Activated CD4-positive, alpha-beta T cell treated with anti-CD3 and anti-CD28 coated beads for 36 hours (primary cell): ENCODE data around the gene SASH3. TPM values are rescaled to one million over a fixed set of nuclear protein-coding genes. Genes with fewer than 3 reads are reported as not detected.

Source experiments
- ATAC-seq: fragments of 200-7000 bp; cut with Tn5 transposase; one replicate; pipeline ENCODE4 v1.10.0; 2021; ENCODE audit warnings: mild to moderate bottlenecking, moderate library complexity
- CTCF ChIA-PET: fragments of 350-600 bp; sonication (Branson Sonifier 250); formaldehyde crosslinking; loops from one replicate; lab custom pipeline; 2021; ENCODE audit warnings: antibody characterized with exemption; lab: Charles Lee
- POLR2A ChIA-PET: fragments of 350-600 bp; sonication (Branson Sonifier 250); formaldehyde crosslinking; loops from one replicate; lab custom pipeline; 2021; ENCODE audit warnings: antibody characterized with exemption, inconsistent platforms; lab: Charles Lee
- DNase-seq: peaks from one replicate; pipeline ENCODE4 v3.0.0-alpha.2; 2020
- H3K27ac Mint-ChIP-seq: one replicate; pipeline ENCODE4 v1.8.0; 2021; ENCODE audit warnings: mixed read lengths
- H3K27me3 Mint-ChIP-seq: one replicate; pipeline ENCODE4 v1.8.0; 2021; ENCODE audit warnings: mixed read lengths
- H3K36me3 Mint-ChIP-seq: one replicate; pipeline ENCODE4 v1.8.0; 2021; ENCODE audit warnings: low read depth, mixed read lengths
- H3K4me1 Mint-ChIP-seq: one replicate; pipeline ENCODE4 v1.8.0; 2021; ENCODE audit warnings: mixed read lengths
- H3K4me3 Mint-ChIP-seq: one replicate; pipeline ENCODE4 v1.8.0; 2021; ENCODE audit warnings: mild to moderate bottlenecking, moderate library complexity, mixed read lengths
- H3K9me3 Mint-ChIP-seq: one replicate; pipeline ENCODE4 v1.8.0; 2021; ENCODE audit warnings: low read depth, mixed read lengths
- intact Hi-C, 2 experiments: fragments of 100-400 bp; cut with DNase I in 1 of 2; cut with micrococcal nuclease in 1 of 2; formaldehyde crosslinking; loops; one replicate each; pipeline versions ENCODE4 v1.14.2 to v1.15.1; 2022 to 2024; cut with DNase I, micrococcal nuclease
- total RNA-seq, 2 experiments: library from RNA; stranded (reverse); gene quantifications; one replicate each; pipeline ENCODE4 v1.2.3, GENCODE V29; 2021

The SASH3 gene
- total RNA-seq, 2 experiments from 2014 or later, result 118 to 126 TPM

GRCh38 chrX:129783291-129783713 lies 3.6 kb downstream of the SASH3 start:
- H3K36me3 Mint-ChIP-seq, result peaks cover 73% of the 10 kb centered on the region
- H3K27me3 Mint-ChIP-seq, result no peaks in the 10 kb centered on the region
- peaks cover 54% of the 10 kb centered on the region for H3K4me1 Mint-ChIP-seq
- peak overlapping the region; percentile 91 for H3K27ac Mint-ChIP-seq
- DNase-seq (peak; percentile 51), ATAC-seq (peak; percentile 5)
- H3K4me3 Mint-ChIP-seq, result peak overlapping the region; percentile 79
- ChIA-PET CTCF (interaction anchor here (0.5 to 1.8 kb wide), 7 partner anchors 8 to 124 kb away, joined by 3 to 8 read pairs (median 3); no protein-coding TSS in a partner anchor), POLR2A (interaction anchor here (1.3 kb wide), 1 partner anchor 27 kb away, joined by 4 read pairs; no protein-coding TSS in a partner anchor)
- H3K9me3 Mint-ChIP-seq, result no peaks in the 10 kb centered on the region
- intact Hi-C loops, result loop anchor here (5.0 kb wide), 3 partner anchors 199 to 1119 kb away; partner anchors contain the start of genes BCORL1 (in 1 of the 2), ENOX2 (in 1 of the 2) and RAB33A (in 1 of the 2)

DNA sequence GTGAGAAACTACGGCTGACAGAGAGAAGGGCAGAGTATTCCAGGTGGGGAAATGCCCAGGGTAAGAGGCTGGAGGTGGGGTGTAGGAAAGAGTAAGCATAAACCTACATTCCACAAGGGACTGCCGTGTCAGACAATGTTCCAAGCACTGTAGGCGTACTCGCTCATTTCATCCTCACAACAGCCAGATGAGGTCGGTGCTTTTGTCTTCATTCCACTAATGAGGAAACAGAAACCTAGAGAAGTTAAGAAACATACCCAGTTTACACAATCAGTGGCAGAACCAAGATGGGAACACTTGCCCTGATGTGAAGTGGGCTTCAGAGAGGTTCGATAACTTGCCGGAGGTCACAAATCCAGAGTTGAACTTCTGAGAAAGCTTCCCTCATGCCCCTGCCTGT lies 4.6 kb downstream of the SASH3 start:
- DNase-seq, result no peak
- no peaks in the 10 kb centered on the region for H3K9me3 Mint-ChIP-seq
- POLR2A ChIA-PET, result no interaction called here
- peak overlapping the region; percentile 91 for H3K27ac Mint-ChIP-seq
- intact Hi-C loops, result loop anchor here (5.0 kb wide), 3 partner anchors 198 to 1118 kb away; partner anchors contain the start of genes BCORL1 (in 1 of the 2), ENOX2 (in 1 of the 2) and RAB33A (in 1 of the 2)
- H3K27me3 Mint-ChIP-seq, result no peaks in the 10 kb centered on the region
- CTCF ChIA-PET, result interaction anchor here (1.2 to 1.8 kb wide), 3 partner anchors 28 to 47 kb away, joined by 3 to 8 read pairs (median 3); no protein-coding TSS in a partner anchor
- H3K4me1 Mint-ChIP-seq, result peaks cover 45% of the 10 kb centered on the region
- peak overlapping the region; percentile 79 for H3K4me3 Mint-ChIP-seq
- H3K36me3 Mint-ChIP-seq, result peaks cover 72% of the 10 kb centered on the region
- ATAC-seq, result no peak

DNA sequence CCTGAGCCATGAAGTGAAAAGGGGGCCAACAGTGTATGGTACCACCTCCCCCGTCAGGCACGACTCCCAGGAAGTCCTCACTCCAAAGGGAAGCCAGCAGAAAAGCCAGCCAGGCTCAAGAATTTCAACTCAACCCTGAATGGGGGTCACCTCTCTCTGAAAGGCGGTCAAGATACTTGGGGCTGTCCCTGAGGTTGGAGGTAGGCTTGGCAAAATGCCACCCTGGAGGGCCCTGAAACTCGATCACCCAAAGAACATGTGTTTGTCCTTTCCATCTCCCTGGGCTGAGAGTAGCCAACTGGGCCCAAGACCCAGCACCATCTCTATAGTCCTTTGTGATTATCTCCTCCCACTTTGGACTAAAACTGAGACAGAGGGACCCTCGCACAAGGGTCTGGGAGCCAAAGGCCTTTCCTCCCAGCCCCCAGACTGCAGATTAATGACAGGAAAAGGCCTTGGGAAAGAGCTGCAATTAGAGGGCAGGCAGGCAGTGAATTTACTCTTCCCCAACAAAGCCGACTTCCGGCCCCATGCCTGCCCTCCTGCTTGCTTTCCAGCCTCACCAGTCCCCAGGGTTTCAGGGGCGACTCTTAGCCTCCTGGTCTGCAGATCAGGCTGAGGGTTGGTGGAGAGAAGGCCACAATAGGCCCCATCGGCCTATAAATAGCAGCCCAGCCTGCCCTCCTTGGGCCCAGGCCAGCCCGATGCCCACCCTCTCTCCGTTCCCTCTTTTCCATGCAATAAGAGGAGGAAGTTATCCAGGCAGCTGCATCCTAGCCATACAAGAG lies 5.6 kb downstream of the SASH3 start:
- Mint-ChIP-seq H3K4me1 (peaks cover 43% of the 10 kb centered on the region), H3K27ac (peak overlapping the region; percentile 84), H3K9me3 (no peaks in the 10 kb centered on the region), H3K27me3 (no peaks in the 10 kb centered on the region), H3K36me3 (peaks cover 72% of the 10 kb centered on the region), H3K4me3 (peak overlapping the region; percentile 49)
- POLR2A ChIA-PET, result no interaction called here
- DNase-seq (no peak), ATAC-seq (no peak)
- intact Hi-C loops, result no loop called here
- CTCF ChIA-PET, result interaction anchor here (0.6 to 1.4 kb wide), 2 partner anchors 48 to 473 kb away, joined by 3 read pairs; no protein-coding TSS in a partner anchor

GRCh38 chrX:129786210-129786651 lies 6.5 kb downstream of the SASH3 start:
- CTCF ChIA-PET, result no interaction called here
- H3K27ac Mint-ChIP-seq, result peak overlapping the region; percentile 84
- H3K27me3 Mint-ChIP-seq, result no peaks in the 10 kb centered on the region
- H3K36me3 Mint-ChIP-seq, result peaks cover 64% of the 10 kb centered on the region
- POLR2A ChIA-PET, result no interaction called here
- intact Hi-C loops, result no loop called here
- H3K4me3 Mint-ChIP-seq, result peak overlapping the region; percentile 49
- ATAC-seq (no peak), DNase-seq (no peak)
- no peaks in the 10 kb centered on the region for H3K9me3 Mint-ChIP-seq
- H3K4me1 Mint-ChIP-seq, result peaks cover 43% of the 10 kb centered on the region

DNA sequence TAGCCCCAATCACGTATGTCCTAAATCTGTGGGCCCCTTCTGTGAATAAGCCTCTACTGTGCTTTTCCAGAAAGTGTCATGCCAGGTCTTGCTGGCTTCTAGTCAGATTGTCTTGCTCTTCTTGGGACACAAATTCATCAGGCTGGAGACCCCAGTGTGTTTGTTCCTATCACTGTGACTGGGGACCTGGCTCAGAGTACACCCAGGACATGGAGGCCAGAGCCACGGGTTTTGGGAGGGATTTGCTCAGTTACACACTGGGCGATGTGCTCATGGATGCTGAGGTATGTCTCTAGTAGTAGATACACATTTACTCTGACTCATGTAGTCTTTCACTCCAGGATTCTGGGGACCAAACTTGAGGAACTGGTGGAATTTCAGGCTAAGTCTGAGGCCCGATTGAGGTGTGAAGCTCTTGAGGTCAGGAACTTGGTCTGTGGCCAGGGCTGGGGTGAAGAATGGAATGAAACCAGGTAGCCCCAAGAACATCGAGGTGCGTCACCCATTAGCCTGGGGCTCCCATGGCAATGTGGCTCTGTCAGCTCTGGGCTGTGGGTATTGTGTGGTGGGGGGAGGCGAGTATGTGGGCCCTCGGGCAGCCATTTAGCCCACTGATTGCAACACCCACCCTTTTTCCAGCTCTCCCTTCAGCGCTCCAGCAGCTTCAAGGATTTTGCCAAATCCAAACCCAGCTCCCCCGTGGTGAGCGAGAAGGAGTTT lies 7.7 kb downstream of the SASH3 start:
- Mint-ChIP-seq H3K9me3 (no peaks in the 10 kb centered on the region), H3K4me3 (no peak overlapping the region), H3K4me1 (peaks cover 43% of the 10 kb centered on the region), H3K27me3 (no peaks in the 10 kb centered on the region), H3K36me3 (peaks cover 60% of the 10 kb centered on the region), H3K27ac (peak overlapping the region; percentile 83)
- CTCF ChIA-PET, result interaction anchor here (1.4 kb wide), 1 partner anchor 28 kb away, joined by 3 read pairs; no protein-coding TSS in a partner anchor
- POLR2A ChIA-PET, result no interaction called here
- DNase-seq, result no peak
- no peak for ATAC-seq
- intact Hi-C loops, result no loop called here

GRCh38 chrX:129788527-129788926 lies 8.8 kb downstream of the SASH3 start:
- DNase-seq, result no peak
- H3K36me3 Mint-ChIP-seq, result peaks cover 57% of the 10 kb centered on the region
- ChIA-PET CTCF (interaction anchor here (1.4 kb wide), 1 partner anchor 29 kb away, joined by 3 read pairs; no protein-coding TSS in a partner anchor), POLR2A (no interaction called here)
- no peak overlapping the region for H3K4me3 Mint-ChIP-seq
- intact Hi-C loops, result no loop called here
- H3K27me3 Mint-ChIP-seq, result no peaks in the 10 kb centered on the region
- H3K9me3 Mint-ChIP-seq, result no peaks in the 10 kb centered on the region
- H3K27ac Mint-ChIP-seq, result peak overlapping the region; percentile 47
- peaks cover 36% of the 10 kb centered on the region for H3K4me1 Mint-ChIP-seq
- ATAC-seq, result no peak

- ChIA-PET POLR2A (no interaction called here), CTCF (interaction anchor here (0.7 to 1.1 kb wide), 2 partner anchors 9 to 191 kb away, joined by 3 read pairs; no protein-coding TSS in a partner anchor)
- Mint-ChIP-seq H3K4me1 (peaks cover 24% of the 10 kb centered on the region), H3K27me3 (no peaks in the 10 kb centered on the region), H3K4me3 (no peak overlapping the region), H3K27ac (peak overlapping the region; percentile 51), H3K36me3 (peaks cover 55% of the 10 kb centered on the region), H3K9me3 (no peaks in the 10 kb centered on the region)
- DNase-seq, result no peak
- intact Hi-C loops, result no loop called here
- ATAC-seq, result no peak
Measured at GRCh38 chrX:129790146-129790545, 10.4 kb downstream of the SASH3 start.

- intact Hi-C loops, result no loop called here
- CTCF ChIA-PET, result no interaction called here
Measured at GRCh38 chrX:129790808-129791207, 11.1 kb downstream of the SASH3 start.

GRCh38 chrX:129791336-129791735 lies 11.6 kb downstream of the SASH3 start:
- Mint-ChIP-seq H3K36me3 (peaks cover 47% of the 10 kb centered on the region), H3K27ac (no peak overlapping the region), H3K4me1 (peaks cover 12% of the 10 kb centered on the region), H3K9me3 (no peaks in the 10 kb centered on the region), H3K27me3 (no peaks in the 10 kb centered on the region), H3K4me3 (no peak overlapping the region)
- ChIA-PET CTCF (no interaction called here), POLR2A (no interaction called here)
- DNase-seq, result no peak
- intact Hi-C loops, result no loop called here
- ATAC-seq, result no peak

More at GRCh38 chrX:129790808-129791207, 11.1 kb downstream of the SASH3 start:
- POLR2A ChIA-PET, result no interaction called here
- Mint-ChIP-seq H3K4me3 (no peak overlapping the region), H3K27me3 (no peaks in the 10 kb centered on the region), H3K4me1 (peaks cover 17% of the 10 kb centered on the region), H3K9me3 (no peaks in the 10 kb centered on the region), H3K27ac (no peak overlapping the region), H3K36me3 (peaks cover 48% of the 10 kb centered on the region)
- no peak for ATAC-seq
- no peak for DNase-seq

DNA sequence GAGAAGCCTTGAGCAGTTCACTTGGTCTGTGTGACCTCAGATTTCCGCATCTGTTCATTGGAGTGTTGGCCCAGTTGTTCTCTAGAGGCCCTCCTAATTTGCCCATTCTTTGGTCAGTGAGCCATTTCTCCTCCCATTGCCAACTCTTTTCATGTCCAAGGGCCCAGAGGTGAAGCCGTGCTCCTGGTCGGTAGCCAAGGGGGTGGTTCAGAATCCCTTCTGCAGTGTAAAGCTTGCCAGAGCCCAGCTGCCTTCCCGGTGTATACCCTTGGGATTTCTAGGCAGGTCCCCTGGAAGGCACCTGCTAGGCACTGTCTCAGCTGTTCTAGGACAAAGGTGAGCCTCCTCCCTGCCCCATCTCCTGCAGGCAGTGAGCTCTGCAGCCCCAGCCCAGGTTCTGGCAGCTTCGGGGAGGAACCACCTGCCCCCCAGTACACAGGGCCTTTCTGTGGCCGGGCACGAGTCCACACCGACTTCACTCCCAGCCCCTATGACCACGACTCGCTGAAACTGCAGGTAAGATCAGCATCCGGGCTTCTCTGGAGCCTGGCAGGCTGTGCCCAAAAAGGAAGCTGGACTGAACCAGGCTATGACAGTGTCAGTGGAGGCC lies 12.3 kb downstream of the SASH3 start:
- ATAC-seq, result no peak
- intact Hi-C loops, result no loop called here
- ChIA-PET CTCF (no interaction called here), POLR2A (interaction anchor here (0.6 kb wide), 1 partner anchor 10 kb away, joined by 3 read pairs; no protein-coding TSS in a partner anchor)
- no peaks in the 10 kb centered on the region for H3K27me3 Mint-ChIP-seq
- no peak overlapping the region for H3K27ac Mint-ChIP-seq
- no peak overlapping the region for H3K4me3 Mint-ChIP-seq
- H3K4me1 Mint-ChIP-seq, result peaks cover 8% of the 10 kb centered on the region
- no peak for DNase-seq
- H3K36me3 Mint-ChIP-seq, result peaks cover 44% of the 10 kb centered on the region
- H3K9me3 Mint-ChIP-seq, result no peaks in the 10 kb centered on the region
